HepG2 (cell line): ENCODE measurements around the gene STX1B. TPM values are rescaled to one million over a fixed set of nuclear protein-coding genes. Genes with fewer than 3 reads are reported as not detected.
A peak's percentile ranks its signal among the peaks of the same experiment; 100 is the strongest.

Source experiments
- HHEX ChIP-seq: IDR thresholded peaks from 2 replicates; pipeline ENCODE4 v1.6.1; 2016; ENCODE audit warnings: control low read depth
- HNRNPH1 ChIP-seq: fragments of 200-400 bp; formaldehyde crosslinking; optimal IDR thresholded peaks from 2 replicates; pipeline ENCODE3; 2017; ENCODE audit warnings: mild to moderate bottlenecking, low read depth, low read length
- HOXA9 ChIP-seq: sonication (generic); formaldehyde crosslinking; IDR thresholded peaks from 2 replicates; pipeline ENCODE4 v1.8.1; 2022; ENCODE audit warnings: missing genetic modification reagents, mild to moderate bottlenecking, moderate library complexity, borderline replicate concordance
- KIAA2018 ChIP-seq: sonication (generic); formaldehyde crosslinking; IDR thresholded peaks from 2 replicates; pipeline ENCODE4 v1.5.0; 2020; ENCODE audit warnings: mild to moderate bottlenecking, missing genetic modification reagents, borderline replicate concordance
- MAX ChIP-seq: IDR thresholded peaks from 2 replicates; pipeline ENCODE4 v1.6.1; 2012; ENCODE audit warnings: inconsistent platforms
- RFX1 ChIP-seq: fragments of 450-650 bp; IDR thresholded peaks from 2 replicates; pipeline ENCODE4 v1.6.1; 2017
- SP4 ChIP-seq: sonication (generic); formaldehyde crosslinking; IDR thresholded peaks from 2 replicates; pipeline ENCODE4 v1.8.1; 2023; ENCODE audit warnings: mild to moderate bottlenecking, missing genetic modification reagents
- TRIM22 ChIP-seq: fragments of 450-650 bp; IDR thresholded peaks from 2 replicates; pipeline ENCODE4 v1.6.1; 2017
- ZMAT5 ChIP-seq: sonication (generic); formaldehyde crosslinking; IDR thresholded peaks from 2 replicates; pipeline ENCODE4 v1.5.0; 2020; ENCODE audit warnings: mild to moderate bottlenecking, low read depth, missing genetic modification reagents, borderline replicate concordance
- ZNF260 ChIP-seq: sonication (generic); formaldehyde crosslinking; IDR thresholded peaks from 2 replicates; pipeline ENCODE4 v1.4.0; 2020; ENCODE audit warnings: missing genetic modification reagents, low read depth, mild to moderate bottlenecking, borderline replicate concordance
- ZNF296 ChIP-seq: sonication (generic); formaldehyde crosslinking; conservative IDR thresholded peaks from 2 replicates; pipeline ENCODE4 v1.5.0; 2020; ENCODE audit warnings: mild to moderate bottlenecking, missing genetic modification reagents
- ZNF430 ChIP-seq: sonication (generic); formaldehyde crosslinking; IDR thresholded peaks from 2 replicates; pipeline ENCODE4 v1.9.0; 2021; ENCODE audit warnings: mild to moderate bottlenecking, missing genetic modification reagents
- ZNF766 ChIP-seq: sonication (generic); formaldehyde crosslinking; IDR thresholded peaks from 2 replicates; pipeline ENCODE4 v1.5.0; 2020; ENCODE audit warnings: missing genetic modification reagents, borderline replicate concordance
- ZNF770 ChIP-seq: sonication (generic); formaldehyde crosslinking; IDR thresholded peaks from 2 replicates; pipeline ENCODE4 v1.5.0; 2020; ENCODE audit warnings: mild to moderate bottlenecking, missing genetic modification reagents
- ZNF883 ChIP-seq: sonication (generic); formaldehyde crosslinking; IDR thresholded peaks from 2 replicates; pipeline ENCODE4 v1.5.1; 2020; ENCODE audit warnings: mild to moderate bottlenecking, missing genetic modification reagents; ENCODE audit errors: not compliant biosample characterization
- polyA plus RNA-seq, 8 experiments: library from polyadenylated mRNA; depleted of rRNA in 3 of 8; stranded (reverse) in 7 of 8; unstranded in 1 of 8; fragments of >200 nt; fragmentation: Illumina TruSeq in 4 of 8; extraction: Trizol in 4 of 8; gene quantifications; 2 replicates each; pipeline versions ENCODE4 v1.2.1 to v1.2.3, GENCODE V29; 2011 to 2016; ENCODE audit warnings: low read depth in 4 of 8, missing spikeins in 1 of 8, mixed read lengths in 1 of 8; ENCODE audit not compliant: insufficient read depth in 1 of 8
- total RNA-seq, 5 experiments: library from RNA; depleted of rRNA; stranded (reverse); fragments of >200 nt; fragmentation: Illumina TruSeq; extraction: Trizol; gene quantifications; 2 replicates each; pipeline ENCODE4 v1.2.3, GENCODE V29; 2016; ENCODE audit warnings: low read depth in 1 of 5

The STX1B gene
- total and polyA plus RNA-seq, 2 of the 13 experiments (the other 11 are each of a cell fraction or from before 2014, with no cell fraction given), result 2.1 to 3.0 TPM

GRCh38 chr16:30998852-30999761 is 11.3 kb downstream of the STX1B start (continued):
- TF ChIP-seq KIAA2018 (CRISPR knock-in tag), result no peak
- no peak for TF ChIP-seq TRIM22
- TF ChIP-seq HOXA9 (CRISPR knock-in tag), result no peak
- TF ChIP-seq HNRNPH1, result no peak
- TF ChIP-seq HHEX (CRISPR knock-in tag), result no peak
- no peak for TF ChIP-seq ZMAT5 (CRISPR knock-in tag)
- TF ChIP-seq ZNF430 (CRISPR knock-in tag), result peak; percentile 36; the same call in 1 of the 2 replicates
- TF ChIP-seq ZNF883 (CRISPR knock-in tag), result no peak
- TF ChIP-seq RFX1, result no peak
- no peak for TF ChIP-seq ZNF766
- no peak; the same call in 1 of the 2 replicates for TF ChIP-seq SP4 (CRISPR knock-in tag)
- TF ChIP-seq ZNF770 (CRISPR knock-in tag), result peak; percentile 86
- TF ChIP-seq ZNF260 (CRISPR knock-in tag), result no peak
- peak; percentile 37; the same call in 1 of the 2 replicates for TF ChIP-seq MAX
- 0 out of 2 replicates have a peak, but pooled peaks have one; percentile 57 for TF ChIP-seq ZNF296 (CRISPR knock-in tag)
